SIG-M5 (cell line): ENCODE data around the gene ROR2.
"Not testable (repeated sequence)": the region's sequence is repeated elsewhere in the genome, so short reads cannot be mapped to it uniquely, and the experiment has no call there.

Source experiments
- DNase-seq: peaks from one replicate; lab custom pipeline; 2025; lab: John Stamatoyannopoulos, UW

The ROR2 gene

GRCh38 chr9:91796516-91796915 is 153.5 kb downstream of the ROR2 start:
- not testable (repeated sequence) for DNase-seq

DNA sequence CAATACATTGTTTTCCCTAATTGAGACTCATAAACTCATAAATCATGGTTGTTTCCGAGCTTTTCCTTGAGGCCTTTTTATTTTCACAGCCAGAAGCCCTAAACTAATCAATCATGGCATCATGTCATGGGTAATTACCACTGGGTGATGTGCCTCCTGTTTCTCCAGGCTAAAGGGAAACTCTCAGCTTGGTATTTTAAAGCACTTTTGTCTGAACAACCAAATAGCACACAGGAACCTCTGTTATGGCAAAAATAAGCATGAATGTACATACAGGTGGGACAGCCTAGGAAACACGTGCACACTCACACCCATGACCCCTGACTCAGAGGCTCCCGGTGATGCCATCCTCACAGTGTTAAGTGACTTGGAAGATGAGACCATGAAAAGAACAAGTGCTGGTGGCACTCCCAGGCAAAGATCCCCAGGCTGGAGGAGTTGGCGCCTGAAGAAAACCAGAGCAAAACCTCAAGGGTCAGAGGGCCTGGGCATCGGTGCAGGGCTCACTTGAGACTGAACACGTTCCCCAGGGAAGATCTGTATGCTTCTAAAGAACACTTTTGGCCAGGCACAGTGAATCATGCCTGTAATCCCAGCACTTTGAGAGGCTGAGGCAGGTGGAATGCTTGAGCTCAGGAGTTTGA is 154.3 kb downstream of the ROR2 start:
- no peak for DNase-seq

- not testable (repeated sequence) for DNase-seq
Measured at GRCh38 chr9:91793371-91793770, 156.7 kb downstream of the ROR2 start.

DNA sequence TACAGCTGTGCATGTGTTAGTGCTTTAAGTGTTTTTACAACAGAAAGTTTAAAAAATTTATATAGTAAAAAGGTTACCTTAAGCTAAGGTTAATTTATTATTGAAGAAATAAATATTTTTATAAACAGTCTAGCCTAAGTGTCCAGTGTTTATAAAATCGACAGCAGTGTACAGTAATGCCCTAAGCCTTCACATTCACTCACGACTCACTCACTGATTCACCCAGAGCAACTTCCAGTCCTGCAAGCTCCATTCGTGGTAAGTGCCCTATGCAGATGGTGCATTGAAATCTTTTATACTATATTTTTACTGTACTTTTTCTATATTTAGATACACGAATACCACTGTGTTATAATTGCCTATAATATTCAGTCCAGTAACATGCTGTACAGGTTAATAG is 159.1 kb downstream of the ROR2 start:
- no peak for DNase-seq

DNA sequence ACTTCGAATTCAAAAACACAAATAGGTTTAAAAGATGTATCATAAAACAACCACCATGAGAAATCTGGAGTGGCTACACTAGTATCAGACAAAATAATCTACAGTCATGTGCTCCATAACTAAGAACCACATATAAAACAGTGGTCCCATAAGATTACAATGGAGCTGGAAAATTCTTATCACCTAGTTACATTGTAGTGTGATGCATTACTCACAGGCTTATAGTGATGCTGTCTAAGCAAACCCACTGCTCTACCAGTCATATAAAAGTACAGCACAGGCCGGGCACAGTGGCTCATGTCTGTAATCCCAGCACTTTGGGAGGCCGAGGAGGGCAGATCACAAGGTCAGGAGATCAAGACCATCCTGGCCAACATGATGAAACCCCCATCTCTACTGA is 160.1 kb downstream of the ROR2 start:
- no peak for DNase-seq

DNA sequence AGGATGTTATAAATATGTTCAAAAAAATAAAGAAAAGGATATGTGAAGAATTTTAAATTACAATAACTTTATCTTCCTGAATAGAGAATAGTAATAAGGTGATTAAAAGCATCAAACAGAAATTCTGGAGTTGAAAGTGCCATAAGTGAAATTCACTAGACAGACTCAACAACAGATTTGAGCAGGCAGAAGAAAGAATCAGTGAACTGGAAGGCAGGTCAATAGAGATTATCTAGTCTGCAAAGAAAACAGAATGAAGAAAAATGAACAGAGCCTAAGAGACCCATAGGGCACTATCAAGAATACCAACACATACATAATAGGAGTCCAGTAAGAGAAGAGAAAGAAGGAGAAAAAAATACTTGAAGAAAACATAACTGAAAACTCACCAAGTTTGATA is 162.1 kb downstream of the ROR2 start:
- no peak for DNase-seq

- DNase-seq: no peak
Measured at GRCh38 chr9:91786132-91786896, 163.7 kb downstream of the ROR2 start.

DNA sequence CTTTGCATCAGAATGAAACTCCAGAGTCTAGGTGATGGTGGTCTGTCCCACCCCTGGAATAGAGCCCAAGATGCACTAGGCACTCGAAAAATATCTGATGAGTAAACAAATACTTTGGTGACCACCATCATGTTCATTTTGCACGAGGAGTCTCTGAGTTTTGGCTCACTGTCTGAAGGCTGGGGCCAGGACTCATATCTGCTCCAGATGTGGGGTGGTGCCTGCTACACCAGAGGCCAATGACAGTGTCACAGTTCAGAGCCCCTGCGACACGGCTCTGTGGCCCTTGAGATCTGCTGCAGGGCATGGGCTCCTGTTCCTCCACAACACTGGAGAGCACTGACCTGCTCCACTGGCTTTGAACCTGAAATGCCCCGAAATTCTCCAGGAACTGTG is 164.6 kb downstream of the ROR2 start:
- DNase-seq: no peak

DNA sequence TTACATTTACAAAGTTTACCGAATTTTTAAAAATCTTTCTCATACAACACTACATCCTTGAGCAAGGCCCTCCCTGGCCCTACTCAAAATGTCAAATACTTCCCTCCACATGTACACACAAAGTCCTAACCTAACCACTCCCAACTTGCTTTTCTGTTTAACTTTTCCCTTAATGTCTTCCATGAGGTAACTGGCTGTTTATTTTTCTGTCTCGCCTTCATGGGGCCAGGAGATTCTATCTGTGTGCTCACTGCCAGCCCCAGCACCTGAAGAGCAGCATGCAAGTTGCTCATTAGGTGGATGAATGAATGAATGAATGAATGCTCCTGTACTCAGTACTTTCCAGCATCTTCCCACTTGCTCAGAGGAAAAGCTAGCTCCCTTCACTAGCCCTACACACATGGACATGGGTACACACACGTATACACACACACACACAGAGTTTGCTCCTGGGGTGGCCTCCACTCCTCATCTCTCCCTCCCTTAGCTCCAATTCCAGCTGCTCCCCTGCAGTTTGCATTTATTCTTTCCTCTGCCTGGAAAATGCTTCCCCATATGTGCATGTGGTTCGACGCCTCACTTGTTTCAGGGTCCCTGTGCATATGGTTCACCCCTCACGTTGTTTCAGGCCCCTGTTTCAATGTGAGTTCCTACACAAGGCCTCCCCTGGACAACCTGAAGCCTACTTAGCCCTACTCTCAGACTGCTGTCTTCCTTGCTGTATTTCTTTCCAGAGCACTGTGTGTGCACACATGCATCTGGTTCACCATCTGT is 165.2 kb downstream of the ROR2 start:
- no peak for DNase-seq

- DNase-seq: no peak
Measured at GRCh38 chr9:91783876-91784672, 166.0 kb downstream of the ROR2 start.

DNA sequence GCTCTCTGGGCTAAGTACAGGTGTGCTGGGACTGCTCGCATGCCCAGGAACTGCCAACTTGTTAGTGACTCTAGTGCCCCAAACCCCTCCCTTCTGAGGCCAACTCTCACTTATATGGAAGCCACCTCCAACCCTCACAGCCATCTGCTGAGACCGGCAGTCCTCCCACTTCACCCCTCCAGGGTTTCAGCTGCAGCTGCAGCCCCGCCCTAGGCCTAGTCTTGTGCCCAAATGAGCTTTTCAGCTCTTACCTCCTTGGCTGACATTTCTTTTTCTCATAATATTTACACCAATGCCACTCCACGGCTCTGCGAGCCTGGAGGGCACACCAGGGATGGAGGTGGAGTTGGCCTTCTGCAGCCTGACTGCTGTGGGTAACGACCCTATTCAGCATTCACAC is 166.6 kb downstream of the ROR2 start:
- no peak for DNase-seq

DNA sequence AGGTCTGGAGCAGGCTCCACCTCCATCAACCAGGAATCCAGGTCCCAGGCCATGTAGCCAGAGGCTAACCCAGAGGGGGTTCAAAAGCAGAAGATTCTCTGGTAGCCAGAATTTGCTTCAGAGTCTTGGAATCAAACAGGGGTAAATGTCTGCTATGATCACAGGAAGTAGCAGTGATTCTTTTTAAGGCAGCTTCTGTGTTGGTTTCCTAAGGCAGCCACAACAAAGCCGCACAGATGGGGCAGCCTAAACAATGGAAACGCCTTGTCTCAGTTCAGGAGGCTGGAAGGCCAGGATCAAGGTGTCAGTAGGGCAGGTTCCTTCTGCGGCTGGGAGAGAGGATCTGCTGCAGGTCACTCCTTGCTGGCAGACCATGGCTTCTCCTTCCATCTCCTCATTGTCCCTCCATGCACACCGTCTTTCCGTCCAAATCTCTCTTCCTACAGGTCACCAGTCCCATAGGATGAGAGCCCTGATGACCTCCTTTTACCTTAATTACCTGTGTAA is 167.3 kb downstream of the ROR2 start:
- DNase-seq: no peak

- no peak for DNase-seq
Measured at GRCh38 chr9:91781906-91782305, 168.1 kb downstream of the ROR2 start.

GRCh38 chr9:91781116-91781515 is 168.9 kb downstream of the ROR2 start:
- no peak for DNase-seq

DNA sequence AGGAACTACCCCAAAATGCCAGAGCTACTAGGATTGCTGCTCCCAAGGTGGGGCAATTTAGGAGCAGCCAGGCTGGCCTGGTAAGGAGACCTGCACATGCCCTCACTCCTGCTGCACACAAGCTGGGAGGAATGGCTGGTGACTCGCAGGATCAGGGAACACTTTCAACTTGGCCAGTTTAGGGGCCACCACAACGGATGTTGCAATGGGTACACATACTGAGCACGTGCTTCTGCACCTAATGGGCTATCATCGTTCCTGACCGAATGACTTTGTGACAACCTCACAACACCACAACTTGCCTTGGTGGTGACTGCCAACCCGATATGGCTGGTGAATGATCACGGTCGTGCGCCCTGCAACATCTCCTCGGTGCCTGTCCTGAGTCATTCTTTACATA is 172.0 kb downstream of the ROR2 start:
- no peak for DNase-seq

- no peak for DNase-seq
Measured at GRCh38 chr9:91777292-91777830, 172.7 kb downstream of the ROR2 start.

- DNase-seq: no peak
Measured at GRCh38 chr9:91776409-91777291, 173.4 kb downstream of the ROR2 start.

DNA sequence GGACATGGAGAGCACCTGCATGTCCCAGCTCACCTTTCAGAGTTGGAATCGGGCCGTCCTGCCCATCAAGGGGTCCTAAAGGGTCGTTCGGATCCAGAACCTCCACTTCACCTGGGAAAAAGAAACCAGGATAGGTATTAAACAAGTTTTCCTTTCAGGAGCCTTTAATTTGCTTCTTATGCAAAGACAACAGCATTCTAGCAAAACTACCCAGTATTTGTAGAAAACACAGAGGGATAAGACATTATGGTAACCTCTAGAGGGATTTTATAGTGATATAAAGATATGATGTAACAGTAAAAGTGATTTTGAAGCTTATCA is 174.4 kb downstream of the ROR2 start:
- DNase-seq: no peak

GRCh38 chr9:91775011-91775707 is 174.9 kb downstream of the ROR2 start:
- DNase-seq: no peak

GRCh38 chr9:91773156-91773555 is 176.9 kb downstream of the ROR2 start:
- DNase-seq: no peak
